Adipocyte (in vitro differentiated cells): ENCODE measurements around the gene GTF2A1L.
A peak's percentile ranks its signal among the peaks of the same experiment; 100 is the strongest.

Experiments used
- DNase-seq: peaks from one replicate; pipeline ENCODE4 v3.0.0-alpha.2; 2015; ENCODE audit warnings: low read depth
- H3K27me3 ChIP-seq: replicated peaks from 2 replicates; pipeline ENCODE4 v1.7.0; 2013; ENCODE audit warnings: mild to moderate bottlenecking, low read length, moderate library complexity; ENCODE audit not compliant: control insufficient read depth, insufficient read depth
- H3K36me3 ChIP-seq: 2 replicates; pipeline ENCODE4 v1.7.0; 2013; ENCODE audit warnings: low read length, mild to moderate bottlenecking, moderate library complexity; ENCODE audit not compliant: control insufficient read depth, insufficient read depth, severe bottlenecking
- H3K4me1 ChIP-seq: 2 replicates; pipeline ENCODE4 v1.7.0; 2013; ENCODE audit warnings: mild to moderate bottlenecking, low read length, moderate library complexity; ENCODE audit not compliant: control insufficient read depth, insufficient read depth
- H3K4me3 ChIP-seq: 2 replicates; pipeline ENCODE4 v1.7.0; 2013; ENCODE audit warnings: mild to moderate bottlenecking, low read length, moderate library complexity
- H3K9ac ChIP-seq: 2 replicates; pipeline ENCODE4 v1.7.0; 2013; ENCODE audit warnings: mild to moderate bottlenecking, low read length, moderate library complexity
- H3K9me3 ChIP-seq: 2 replicates; pipeline ENCODE4 v1.7.0; 2013; ENCODE audit warnings: mild to moderate bottlenecking, low read length, moderate library complexity; ENCODE audit not compliant: control insufficient read depth

GTF2A1L gene, protein sequence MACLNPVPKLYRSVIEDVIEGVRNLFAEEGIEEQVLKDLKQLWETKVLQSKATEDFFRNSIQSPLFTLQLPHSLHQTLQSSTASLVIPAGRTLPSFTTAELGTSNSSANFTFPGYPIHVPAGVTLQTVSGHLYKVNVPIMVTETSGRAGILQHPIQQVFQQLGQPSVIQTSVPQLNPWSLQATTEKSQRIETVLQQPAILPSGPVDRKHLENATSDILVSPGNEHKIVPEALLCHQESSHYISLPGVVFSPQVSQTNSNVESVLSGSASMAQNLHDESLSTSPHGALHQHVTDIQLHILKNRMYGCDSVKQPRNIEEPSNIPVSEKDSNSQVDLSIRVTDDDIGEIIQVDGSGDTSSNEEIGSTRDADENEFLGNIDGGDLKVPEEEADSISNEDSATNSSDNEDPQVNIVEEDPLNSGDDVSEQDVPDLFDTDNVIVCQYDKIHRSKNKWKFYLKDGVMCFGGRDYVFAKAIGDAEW

GRCh38 chr2:48617618-48618017 is at the start of gene GTF2A1L:
TSS of gene GTF2A1L (plus strand) at chr2:48617856. CDS start at chr2:48617875, 19 bp downstream.
- Histone ChIP-seq H3K9me3 (peaks cover 3% of the 10 kb centered on the region), H3K4me1 (no peaks in the 10 kb centered on the region), H3K36me3 (no peaks in the 10 kb centered on the region), H3K4me3 (no peak within 1 kb of the TSS), H3K27me3 (no peaks in the 10 kb centered on the region), H3K9ac (no peak within 1 kb of the TSS)
- DNase-seq, result no peak

- DNase-seq, result no peak
- Histone ChIP-seq H3K9me3 (no peaks in the 10 kb centered on the region), H3K27me3 (no peaks in the 10 kb centered on the region), H3K9ac (peak overlapping the region; percentile 87), H3K4me1 (peaks cover 45% of the 10 kb centered on the region), H3K36me3 (peaks cover 2% of the 10 kb centered on the region), H3K4me3 (peak overlapping the region; percentile 79)
Measured at GRCh38 chr2:48568547-48568946, 49.1 kb upstream of the GTF2A1L start.

GRCh38 chr2:48569433-48569832 is 48.2 kb upstream of the GTF2A1L start:
- Histone ChIP-seq H3K27me3 (no peaks in the 10 kb centered on the region), H3K9ac (peak overlapping the region; percentile 87), H3K9me3 (no peaks in the 10 kb centered on the region), H3K4me1 (peaks cover 45% of the 10 kb centered on the region), H3K4me3 (peak overlapping the region; percentile 79), H3K36me3 (peaks cover 8% of the 10 kb centered on the region)
- DNase-seq, result peak; percentile 64

- no peak overlapping the region for H3K4me3 ChIP-seq
- no peaks in the 10 kb centered on the region for H3K27me3 ChIP-seq
- peaks cover 30% of the 10 kb centered on the region for H3K4me1 ChIP-seq
- no peak overlapping the region for H3K9ac ChIP-seq
- peaks cover 14% of the 10 kb centered on the region for H3K36me3 ChIP-seq
- DNase-seq, result no peak
- no peaks in the 10 kb centered on the region for H3K9me3 ChIP-seq
Measured at GRCh38 chr2:48572816-48573215, 44.8 kb upstream of the GTF2A1L start.

DNA sequence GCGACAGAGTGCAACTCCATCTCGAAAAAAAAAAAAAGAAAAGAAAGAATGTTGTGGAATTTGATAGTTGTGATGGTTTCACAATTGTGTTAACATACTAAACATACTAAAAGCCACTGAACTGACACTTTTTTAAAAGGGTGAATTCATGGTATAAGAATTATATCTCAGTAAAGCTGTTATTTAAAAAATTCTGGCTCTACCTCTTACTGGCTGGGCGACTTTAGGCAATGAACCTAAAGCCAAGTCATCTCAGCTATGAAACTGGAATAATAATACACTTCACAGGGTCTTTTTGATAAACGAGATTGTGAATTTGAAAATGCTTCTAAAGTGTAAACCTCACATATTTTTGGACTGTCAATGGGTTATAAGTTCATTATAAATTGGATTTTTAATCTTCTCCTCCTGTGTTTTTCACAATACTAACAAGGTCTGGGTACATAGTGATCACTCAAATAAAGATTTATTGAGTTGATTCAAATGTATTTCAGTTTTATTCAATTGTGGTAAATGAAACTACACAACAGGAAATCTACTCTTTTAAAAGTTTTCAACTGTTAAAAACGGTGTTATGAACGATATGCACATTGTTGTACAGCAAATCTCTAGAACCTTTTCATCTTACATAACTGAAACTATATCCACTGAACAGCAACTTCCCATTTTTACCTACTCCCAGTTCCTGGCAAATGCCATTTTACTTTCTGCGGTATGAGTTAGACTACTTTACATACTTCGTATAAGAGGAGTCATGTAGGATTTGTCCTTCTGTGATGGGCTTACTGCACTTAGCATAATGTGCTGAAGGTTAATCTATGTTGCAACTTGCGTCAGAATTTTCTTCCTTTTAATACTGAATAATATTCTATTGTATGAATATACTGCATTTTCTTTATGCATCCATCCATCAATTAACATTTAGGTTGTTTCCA is 43.0 kb upstream of the GTF2A1L start:
- Histone ChIP-seq H3K4me3 (no peak overlapping the region), H3K9me3 (no peaks in the 10 kb centered on the region), H3K9ac (no peak overlapping the region), H3K36me3 (peaks cover 14% of the 10 kb centered on the region), H3K27me3 (no peaks in the 10 kb centered on the region), H3K4me1 (peaks cover 12% of the 10 kb centered on the region)
- DNase-seq, result no peak

- no peak for DNase-seq
- Histone ChIP-seq H3K4me3 (no peak overlapping the region), H3K36me3 (peaks cover 43% of the 10 kb centered on the region), H3K27me3 (no peaks in the 10 kb centered on the region), H3K9me3 (no peaks in the 10 kb centered on the region), H3K9ac (no peak overlapping the region), H3K4me1 (no peaks in the 10 kb centered on the region)
Measured at GRCh38 chr2:48578313-48578712, 39.3 kb upstream of the GTF2A1L start.

DNA sequence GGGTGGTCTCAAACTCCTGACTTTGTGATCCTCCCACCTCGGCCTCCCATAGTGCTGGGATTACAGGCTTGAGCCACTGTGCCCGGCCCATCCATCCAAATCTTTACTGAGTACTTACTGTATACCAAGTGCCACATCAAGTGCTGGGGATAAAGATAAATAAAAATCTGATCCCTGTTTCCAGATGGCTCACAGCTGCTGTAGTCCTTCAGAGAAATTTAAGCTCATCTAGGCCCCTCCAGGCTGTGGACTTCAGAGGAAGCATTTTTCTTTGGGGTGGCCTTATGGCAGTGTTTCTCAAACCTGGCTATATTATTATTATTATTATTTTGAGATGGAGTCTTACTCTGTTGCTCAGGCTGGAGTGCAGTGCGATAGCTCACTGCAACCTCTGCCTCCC is 33.7 kb upstream of the GTF2A1L start:
- no peak overlapping the region for H3K4me3 ChIP-seq
- DNase-seq, result no peak
- H3K9ac ChIP-seq, result no peak overlapping the region
- H3K27me3 ChIP-seq, result no peaks in the 10 kb centered on the region
- no peaks in the 10 kb centered on the region for H3K4me1 ChIP-seq
- no peaks in the 10 kb centered on the region for H3K9me3 ChIP-seq
- H3K36me3 ChIP-seq, result peaks cover 62% of the 10 kb centered on the region

- no peak for DNase-seq
- H3K27me3 ChIP-seq, result no peaks in the 10 kb centered on the region
- H3K36me3 ChIP-seq, result peaks cover 62% of the 10 kb centered on the region
- no peak overlapping the region for H3K9ac ChIP-seq
- H3K9me3 ChIP-seq, result no peaks in the 10 kb centered on the region
- H3K4me1 ChIP-seq, result no peaks in the 10 kb centered on the region
- H3K4me3 ChIP-seq, result no peak overlapping the region
Measured at GRCh38 chr2:48584551-48584950, 33.1 kb upstream of the GTF2A1L start.

DNA sequence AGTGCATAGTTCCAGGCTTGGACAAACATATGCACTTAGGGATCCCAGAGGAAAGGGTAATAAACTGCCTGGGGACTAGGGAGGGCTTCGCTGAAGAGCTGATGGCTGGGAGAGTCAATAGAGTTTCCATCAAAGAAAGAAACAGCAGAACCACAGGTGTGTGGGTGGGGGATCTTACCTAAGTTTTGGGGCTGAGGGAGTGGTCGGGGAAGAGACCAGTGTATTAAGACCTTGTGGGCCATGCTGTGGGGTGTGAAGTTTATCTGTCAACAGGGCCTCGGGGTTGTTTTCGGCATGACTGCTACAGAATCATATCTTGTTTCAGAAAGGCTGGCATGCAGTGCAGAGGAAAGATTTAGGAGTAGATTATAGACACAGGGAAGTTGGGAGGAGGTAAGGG is 31.2 kb upstream of the GTF2A1L start:
- no peak overlapping the region for H3K9ac ChIP-seq
- no peak for DNase-seq
- no peaks in the 10 kb centered on the region for H3K9me3 ChIP-seq
- peaks cover 54% of the 10 kb centered on the region for H3K36me3 ChIP-seq
- H3K4me1 ChIP-seq, result no peaks in the 10 kb centered on the region
- H3K27me3 ChIP-seq, result no peaks in the 10 kb centered on the region
- H3K4me3 ChIP-seq, result no peak overlapping the region

- Histone ChIP-seq H3K27me3 (no peaks in the 10 kb centered on the region), H3K4me3 (no peak overlapping the region), H3K9ac (no peak overlapping the region), H3K4me1 (no peaks in the 10 kb centered on the region), H3K9me3 (no peaks in the 10 kb centered on the region), H3K36me3 (peaks cover 52% of the 10 kb centered on the region)
- DNase-seq, result no peak
Measured at GRCh38 chr2:48587560-48587959, 30.1 kb upstream of the GTF2A1L start.

DNA sequence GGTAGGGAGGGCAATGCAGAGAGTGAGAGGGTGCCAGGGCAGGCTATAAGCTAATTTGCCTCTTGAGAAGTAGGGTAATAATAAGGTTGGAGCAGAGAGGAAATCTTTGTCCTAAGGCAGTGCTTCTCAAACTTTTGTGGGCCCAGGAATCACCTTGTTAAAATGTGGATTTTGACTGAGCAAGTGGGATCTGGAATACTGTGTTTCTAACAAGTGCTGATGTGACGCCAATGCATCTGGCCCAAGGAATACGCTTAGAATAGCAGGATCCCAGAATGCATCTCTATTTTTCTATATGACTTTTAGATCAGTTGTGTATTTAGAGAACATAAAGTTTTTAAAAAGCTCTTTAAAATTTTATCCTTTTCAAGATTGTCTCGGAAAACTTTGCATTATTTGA is 29.7 kb upstream of the GTF2A1L start:
- H3K9ac ChIP-seq, result no peak overlapping the region
- H3K4me1 ChIP-seq, result no peaks in the 10 kb centered on the region
- no peak for DNase-seq
- no peaks in the 10 kb centered on the region for H3K27me3 ChIP-seq
- H3K9me3 ChIP-seq, result no peaks in the 10 kb centered on the region
- peaks cover 52% of the 10 kb centered on the region for H3K36me3 ChIP-seq
- no peak overlapping the region for H3K4me3 ChIP-seq
